ENCODE results near the gene SLC17A9.

DNA sequence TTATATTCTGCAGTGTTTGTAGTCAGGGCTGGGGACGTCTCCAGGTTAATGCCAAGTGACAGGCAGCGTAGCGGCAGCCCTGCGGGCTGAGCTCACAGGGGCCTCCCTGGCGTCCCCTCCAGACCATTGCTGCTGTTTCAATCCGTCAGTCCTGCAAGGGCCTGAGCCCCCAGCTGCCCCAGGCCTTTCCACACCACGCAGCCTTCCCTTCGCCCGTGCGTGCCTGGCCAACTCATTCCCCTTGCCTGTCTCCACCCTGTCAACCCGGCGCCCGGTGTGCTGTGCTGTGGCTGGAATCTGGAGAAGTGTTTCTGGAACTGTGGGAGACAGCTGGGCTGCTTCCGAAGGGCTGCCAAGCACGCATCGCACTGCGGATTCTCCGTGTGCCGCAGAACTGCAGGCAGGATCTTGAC is 42.4 kb downstream of the SLC17A9 start:
- TF ChIP-seq, protein P1, sequence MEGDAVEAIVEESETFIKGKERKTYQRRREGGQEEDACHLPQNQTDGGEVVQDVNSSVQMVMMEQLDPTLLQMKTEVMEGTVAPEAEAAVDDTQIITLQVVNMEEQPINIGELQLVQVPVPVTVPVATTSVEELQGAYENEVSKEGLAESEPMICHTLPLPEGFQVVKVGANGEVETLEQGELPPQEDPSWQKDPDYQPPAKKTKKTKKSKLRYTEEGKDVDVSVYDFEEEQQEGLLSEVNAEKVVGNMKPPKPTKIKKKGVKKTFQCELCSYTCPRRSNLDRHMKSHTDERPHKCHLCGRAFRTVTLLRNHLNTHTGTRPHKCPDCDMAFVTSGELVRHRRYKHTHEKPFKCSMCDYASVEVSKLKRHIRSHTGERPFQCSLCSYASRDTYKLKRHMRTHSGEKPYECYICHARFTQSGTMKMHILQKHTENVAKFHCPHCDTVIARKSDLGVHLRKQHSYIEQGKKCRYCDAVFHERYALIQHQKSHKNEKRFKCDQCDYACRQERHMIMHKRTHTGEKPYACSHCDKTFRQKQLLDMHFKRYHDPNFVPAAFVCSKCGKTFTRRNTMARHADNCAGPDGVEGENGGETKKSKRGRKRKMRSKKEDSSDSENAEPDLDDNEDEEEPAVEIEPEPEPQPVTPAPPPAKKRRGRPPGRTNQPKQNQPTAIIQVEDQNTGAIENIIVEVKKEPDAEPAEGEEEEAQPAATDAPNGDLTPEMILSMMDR (IDR thresholded peaks at IDR 0.05) = no peak
- TF ChIP-seq POLR2A (IDR thresholded peaks at IDR 0.05) (no peak), POLR2AphosphoS5 (IDR thresholded peaks at IDR 0.05) (no peak)
